Measurements from ENCODE around the gene ADGRD2.

ADGRD2 gene

DNA sequence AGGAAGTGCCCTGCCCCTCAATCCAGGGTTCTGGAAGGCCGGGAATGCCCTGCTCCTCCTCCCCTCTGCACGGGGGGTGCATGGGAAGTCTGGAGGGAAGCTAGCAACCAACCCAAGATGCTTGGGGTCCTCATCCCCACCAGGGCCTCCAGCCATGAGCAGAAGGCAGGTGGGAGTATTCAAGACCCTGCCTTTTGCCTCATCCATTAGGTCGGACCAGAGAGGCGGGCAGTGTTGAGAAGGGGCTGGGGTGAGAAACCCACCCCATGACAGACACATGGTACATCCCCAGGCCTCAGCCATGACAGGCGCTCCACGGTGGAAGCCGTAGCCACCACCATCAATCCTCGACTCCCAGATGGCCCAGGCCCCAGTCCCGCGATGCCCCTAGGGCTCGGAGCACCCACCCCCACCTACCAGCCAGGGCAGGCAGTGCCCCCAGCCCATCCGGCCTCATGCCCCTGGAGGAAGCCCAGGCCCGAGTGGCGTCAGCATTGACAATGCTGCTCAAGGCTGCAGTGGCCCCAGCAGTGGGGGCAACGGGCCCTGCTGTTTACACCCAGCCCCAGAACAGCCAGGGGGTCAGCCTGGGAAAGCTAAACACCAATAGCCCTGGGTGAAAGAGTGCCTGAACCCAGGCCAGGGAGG, 48.4 kb downstream of the ADGRD2 start:
- H3K27ac ChIP-seq = no peak overlapping the region
- TF ChIP-seq, protein P1, sequence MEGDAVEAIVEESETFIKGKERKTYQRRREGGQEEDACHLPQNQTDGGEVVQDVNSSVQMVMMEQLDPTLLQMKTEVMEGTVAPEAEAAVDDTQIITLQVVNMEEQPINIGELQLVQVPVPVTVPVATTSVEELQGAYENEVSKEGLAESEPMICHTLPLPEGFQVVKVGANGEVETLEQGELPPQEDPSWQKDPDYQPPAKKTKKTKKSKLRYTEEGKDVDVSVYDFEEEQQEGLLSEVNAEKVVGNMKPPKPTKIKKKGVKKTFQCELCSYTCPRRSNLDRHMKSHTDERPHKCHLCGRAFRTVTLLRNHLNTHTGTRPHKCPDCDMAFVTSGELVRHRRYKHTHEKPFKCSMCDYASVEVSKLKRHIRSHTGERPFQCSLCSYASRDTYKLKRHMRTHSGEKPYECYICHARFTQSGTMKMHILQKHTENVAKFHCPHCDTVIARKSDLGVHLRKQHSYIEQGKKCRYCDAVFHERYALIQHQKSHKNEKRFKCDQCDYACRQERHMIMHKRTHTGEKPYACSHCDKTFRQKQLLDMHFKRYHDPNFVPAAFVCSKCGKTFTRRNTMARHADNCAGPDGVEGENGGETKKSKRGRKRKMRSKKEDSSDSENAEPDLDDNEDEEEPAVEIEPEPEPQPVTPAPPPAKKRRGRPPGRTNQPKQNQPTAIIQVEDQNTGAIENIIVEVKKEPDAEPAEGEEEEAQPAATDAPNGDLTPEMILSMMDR (conservative IDR thresholded peaks at IDR 0.05; ENCODE audit: low read depth) = no peak
- no peak for DNase-seq (ENCODE audit: low spot score)
- POLR2A ChIA-PET (ENCODE audit: low non-redundant PET) = no interaction called here
- CTCF ChIA-PET = interaction anchor here (0.7 to 1.0 kb wide), 3 partner anchors 17 to 53 kb away, joined by 3 read pairs; no protein-coding TSS in a partner anchor

DNA sequence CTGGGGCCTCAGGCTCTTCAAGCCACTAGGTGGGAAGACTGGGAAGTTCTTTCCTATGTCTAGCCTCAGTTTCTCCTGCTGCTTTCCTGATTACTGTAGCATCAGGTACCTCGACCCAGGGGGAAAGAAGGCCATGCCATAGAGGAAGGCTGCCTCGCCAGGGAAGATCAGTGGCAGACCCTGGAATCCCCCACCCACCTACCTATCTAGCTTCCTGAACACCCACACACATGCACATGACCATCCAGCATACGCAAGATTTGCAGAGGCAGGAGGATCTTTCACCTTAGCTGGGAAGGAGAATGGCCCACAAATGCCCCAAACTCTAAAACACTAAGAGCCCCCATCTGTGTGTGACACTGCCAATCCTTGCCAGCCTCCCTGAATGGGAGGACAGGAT, 49.0 kb downstream of the ADGRD2 start:
- TF ChIP-seq, protein P1 (conservative IDR thresholded peaks at IDR 0.05; ENCODE audit: low read depth) = no peak
- CTCF ChIA-PET = interaction anchor here (0.7 to 1.0 kb wide), 3 partner anchors 18 to 54 kb away, joined by 3 read pairs; no protein-coding TSS in a partner anchor
- POLR2A ChIA-PET (ENCODE audit: low non-redundant PET) = no interaction called here

DNA sequence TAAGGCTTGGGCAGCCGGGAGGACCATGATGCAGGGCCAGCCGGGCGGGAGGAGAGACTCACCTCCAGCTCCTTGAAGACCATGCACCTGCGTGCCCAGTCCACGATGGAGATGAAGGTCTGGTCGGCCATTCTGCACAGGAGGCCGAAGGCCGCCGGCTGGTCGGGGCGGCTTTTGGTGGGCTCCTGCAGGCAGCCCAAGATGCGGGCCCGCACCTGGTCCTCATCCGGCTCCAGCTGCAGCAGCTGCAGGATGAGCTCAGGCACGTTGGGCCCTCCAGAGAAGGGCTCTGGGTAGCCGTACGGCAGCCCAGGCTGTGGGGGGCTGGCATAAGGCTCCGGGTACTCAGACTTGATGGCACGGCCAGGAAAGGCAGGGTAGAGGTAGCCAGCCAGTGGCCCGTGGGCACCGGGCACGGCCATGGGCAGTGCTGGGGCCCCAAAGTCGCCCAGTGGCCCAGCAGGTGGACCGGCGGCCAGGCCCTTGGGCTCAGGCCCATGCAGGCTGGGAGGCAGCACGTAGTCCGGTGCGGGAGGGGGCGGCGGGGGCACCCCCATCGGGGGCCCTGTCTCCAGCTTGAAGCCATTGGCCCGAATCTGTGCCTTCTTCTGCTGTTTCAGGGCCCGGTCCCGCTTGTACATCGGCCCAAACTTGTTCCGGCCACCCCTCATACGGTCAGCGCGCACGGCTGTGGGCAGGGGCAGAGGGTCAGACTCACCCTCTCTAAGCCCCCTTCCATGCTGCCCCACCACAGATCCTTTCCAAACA, 50.0 kb downstream of the ADGRD2 start:
- H3K27ac ChIP-seq = no peak overlapping the region
- ChIA-PET POLR2A (ENCODE audit: low non-redundant PET) (no interaction called here), CTCF (interaction anchor here (1.0 to 2.2 kb wide), 2 partner anchors 37 to 81 kb away, joined by 3 to 10 read pairs; no protein-coding TSS in a partner anchor)
- TF ChIP-seq, protein P1 (conservative IDR thresholded peaks at IDR 0.05; ENCODE audit: low read depth) = no peak
- DNase-seq (ENCODE audit: low spot score) = no peak

More for the DNA sequence above, 49.0 kb downstream of the ADGRD2 start:
- DNase-seq (ENCODE audit: low spot score) = no peak
- no peak overlapping the region for H3K27ac ChIP-seq

DNA sequence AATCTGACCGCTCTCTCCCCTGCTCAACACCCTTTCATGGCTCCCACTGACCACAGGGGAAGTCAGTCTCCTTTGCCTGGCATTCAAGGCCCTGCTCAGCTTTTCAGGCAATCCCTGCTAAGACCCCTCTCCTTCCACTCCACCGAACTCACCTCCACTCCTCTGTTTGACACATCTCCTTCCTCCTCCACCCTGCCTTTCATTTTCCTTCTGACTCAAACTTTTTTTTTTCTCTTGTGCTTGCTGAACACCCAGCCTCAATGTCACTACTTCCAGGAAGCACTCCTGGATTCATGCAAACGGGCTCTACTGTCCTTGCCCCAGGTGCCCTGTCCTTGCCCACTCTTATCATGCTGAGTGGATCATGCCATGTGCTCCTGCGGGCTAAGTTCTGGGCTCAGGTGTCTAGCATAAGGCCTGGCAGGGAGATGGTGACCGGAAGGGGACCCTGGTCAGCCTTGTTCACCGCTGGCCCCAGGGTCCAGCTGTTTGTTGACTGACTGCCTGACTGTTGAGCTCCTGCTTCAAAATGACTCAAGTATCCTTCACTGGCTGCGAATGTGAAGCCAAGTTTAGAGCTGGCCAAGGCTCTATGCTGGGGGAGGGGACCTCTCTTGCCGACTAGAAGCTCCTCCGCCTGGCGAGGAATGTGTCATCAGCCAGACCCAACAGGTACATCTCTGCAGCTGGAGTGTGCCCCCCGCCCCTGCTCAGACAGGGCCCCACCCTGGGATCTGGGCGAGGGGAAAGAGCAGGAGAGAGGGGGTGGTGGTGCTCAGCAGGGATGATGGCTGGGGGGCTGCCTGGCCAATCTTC, 50.8 kb downstream of the ADGRD2 start:
- POLR2A ChIA-PET (ENCODE audit: low non-redundant PET) = interaction anchor here (0.6 kb wide), 1 partner anchor 1424 kb away, joined by 3 read pairs; no protein-coding TSS in a partner anchor
- no peak overlapping the region for H3K27ac ChIP-seq

DNA sequence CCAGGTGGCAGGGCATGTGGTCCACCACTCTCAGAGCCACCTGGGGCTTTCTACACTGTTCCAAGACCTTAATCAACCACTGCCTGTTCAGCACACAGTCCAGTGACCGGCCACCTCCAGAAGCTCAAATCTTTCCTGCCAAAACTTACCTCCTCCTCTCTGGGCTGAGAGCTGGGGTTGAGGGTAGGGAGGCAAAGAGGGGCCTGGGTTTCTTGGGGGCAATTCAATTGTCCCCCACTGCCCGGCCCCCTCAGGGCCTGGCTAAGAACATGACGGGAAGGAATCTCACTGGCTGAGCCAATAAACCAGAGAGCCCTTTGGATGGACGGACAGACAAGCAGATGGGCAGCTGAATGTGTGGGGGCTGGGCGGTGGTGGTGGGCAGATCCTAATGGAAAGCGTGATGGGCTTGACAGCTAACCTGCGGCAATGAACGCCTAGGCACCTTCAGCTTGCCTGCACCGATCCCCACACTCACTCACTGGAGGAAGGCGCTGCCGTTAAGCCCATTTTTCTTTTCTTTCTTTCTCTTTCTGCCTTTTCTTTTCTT, 51.6 kb downstream of the ADGRD2 start:
- H3K27ac ChIP-seq = no peak overlapping the region
- POLR2A ChIA-PET (ENCODE audit: low non-redundant PET) = no interaction called here
- CTCF ChIA-PET = interaction anchor here (0.6 to 2.2 kb wide), 5 partner anchors 13 to 1225 kb away, joined by 3 to 10 read pairs (median 4); no protein-coding TSS in a partner anchor
- DNase-seq (ENCODE audit: low spot score) = no peak
- TF ChIP-seq, protein P1 (conservative IDR thresholded peaks at IDR 0.05; ENCODE audit: low read depth) = no peak

More for the DNA sequence above, 50.8 kb downstream of the ADGRD2 start:
- TF ChIP-seq, protein P1 (conservative IDR thresholded peaks at IDR 0.05; ENCODE audit: low read depth) = no peak
- CTCF ChIA-PET = interaction anchor here (0.7 to 2.2 kb wide), 3 partner anchors 18 to 173 kb away, joined by 3 to 10 read pairs (median 4); no protein-coding TSS in a partner anchor
- DNase-seq (ENCODE audit: low spot score) = no peak

Data from RWPE1 (cell line).